Measurements from ENCODE around the gene INSC. TPM values are rescaled to one million over a fixed set of nuclear protein-coding genes. Genes with fewer than 3 reads are reported as not detected.

Gene INSC
- total RNA-seq, 1 experiment from 2014 or later = 1.0 TPM

DNA sequence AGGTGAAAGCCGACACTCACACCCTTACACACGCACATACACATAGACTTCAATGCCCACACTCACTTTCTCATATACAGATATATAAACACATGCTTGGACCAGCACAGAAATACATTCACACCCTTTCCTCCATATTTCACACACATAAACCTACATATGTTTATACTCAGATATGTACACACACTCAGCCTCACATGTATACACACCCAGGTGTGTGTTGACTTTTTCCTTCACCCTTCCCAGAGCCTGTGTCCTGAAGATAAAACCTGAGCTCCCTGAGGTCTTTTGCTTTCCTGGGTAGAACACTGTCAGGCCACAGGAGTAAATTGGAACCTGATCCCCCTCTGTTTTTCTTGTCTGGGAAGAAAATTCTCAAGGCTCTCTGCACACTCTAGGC, 62.8 kb downstream of the INSC start:
- ChIA-PET POLR2A (ENCODE audit: low non-redundant PET) (no interaction called here), CTCF (no interaction called here)
- BruUV-seq (replicated peaks) = no TSS peak
- DNase-seq (ENCODE audit: low spot score) = no peak
- TF ChIP-seq, protein P1, sequence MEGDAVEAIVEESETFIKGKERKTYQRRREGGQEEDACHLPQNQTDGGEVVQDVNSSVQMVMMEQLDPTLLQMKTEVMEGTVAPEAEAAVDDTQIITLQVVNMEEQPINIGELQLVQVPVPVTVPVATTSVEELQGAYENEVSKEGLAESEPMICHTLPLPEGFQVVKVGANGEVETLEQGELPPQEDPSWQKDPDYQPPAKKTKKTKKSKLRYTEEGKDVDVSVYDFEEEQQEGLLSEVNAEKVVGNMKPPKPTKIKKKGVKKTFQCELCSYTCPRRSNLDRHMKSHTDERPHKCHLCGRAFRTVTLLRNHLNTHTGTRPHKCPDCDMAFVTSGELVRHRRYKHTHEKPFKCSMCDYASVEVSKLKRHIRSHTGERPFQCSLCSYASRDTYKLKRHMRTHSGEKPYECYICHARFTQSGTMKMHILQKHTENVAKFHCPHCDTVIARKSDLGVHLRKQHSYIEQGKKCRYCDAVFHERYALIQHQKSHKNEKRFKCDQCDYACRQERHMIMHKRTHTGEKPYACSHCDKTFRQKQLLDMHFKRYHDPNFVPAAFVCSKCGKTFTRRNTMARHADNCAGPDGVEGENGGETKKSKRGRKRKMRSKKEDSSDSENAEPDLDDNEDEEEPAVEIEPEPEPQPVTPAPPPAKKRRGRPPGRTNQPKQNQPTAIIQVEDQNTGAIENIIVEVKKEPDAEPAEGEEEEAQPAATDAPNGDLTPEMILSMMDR (conservative IDR thresholded peaks at IDR 0.05; ENCODE audit: low read depth, low read length) = no peak
- TF ChIP-seq EZH2 (IDR thresholded peaks at IDR 0.05; ENCODE audit: borderline replicate concordance, low read depth, low read length, poor library complexity, severe bottlenecking) = no peak
- Histone ChIP-seq H3K4me1 (ENCODE audit: insufficient read depth, low read length, poor library complexity, severe bottlenecking) (no peaks in the 10 kb centered on the region), H3K27me3 (replicated peaks; ENCODE audit: insufficient read depth, low read depth, low read length, poor library complexity) (no peaks in the 10 kb centered on the region), H3K4me3 (ENCODE audit: low read depth, low read length, poor library complexity, severe bottlenecking) (no peak overlapping the region), H3K27ac (ENCODE audit: low read depth, low read length, poor library complexity, severe bottlenecking) (no peak overlapping the region), H3K9me3 (ENCODE audit: low read depth, low read length, poor library complexity, severe bottlenecking) (no peaks in the 10 kb centered on the region), H3K36me3 (ENCODE audit: insufficient read depth, low read length, poor library complexity, severe bottlenecking) (no peaks in the 10 kb centered on the region)
- intact Hi-C loops (cut with micrococcal nuclease; ENCODE audit: unreplicated experiment) = no loop called here

- Histone ChIP-seq H3K36me3 (ENCODE audit: insufficient read depth, low read length, poor library complexity, severe bottlenecking) (no peaks in the 10 kb centered on the region), H3K4me3 (ENCODE audit: low read depth, low read length, poor library complexity, severe bottlenecking) (no peak overlapping the region), H3K4me1 (ENCODE audit: insufficient read depth, low read length, poor library complexity, severe bottlenecking) (no peaks in the 10 kb centered on the region), H3K9me3 (ENCODE audit: low read depth, low read length, poor library complexity, severe bottlenecking) (no peaks in the 10 kb centered on the region), H3K27me3 (replicated peaks; ENCODE audit: insufficient read depth, low read depth, low read length, poor library complexity) (no peaks in the 10 kb centered on the region), H3K27ac (ENCODE audit: low read depth, low read length, poor library complexity, severe bottlenecking) (no peak overlapping the region)
- no TSS peak for BruUV-seq (replicated peaks)
- intact Hi-C loops (cut with micrococcal nuclease; ENCODE audit: unreplicated experiment) = no loop called here
- ChIA-PET POLR2A (ENCODE audit: low non-redundant PET) (no interaction called here), CTCF (no interaction called here)
- no peak for DNase-seq (ENCODE audit: low spot score)
- no peak for TF ChIP-seq EZH2 (IDR thresholded peaks at IDR 0.05; ENCODE audit: borderline replicate concordance, low read depth, low read length, poor library complexity, severe bottlenecking)
Measured at GRCh38 chr11:15178214-15178613, 63.5 kb downstream of the INSC start.

DNA sequence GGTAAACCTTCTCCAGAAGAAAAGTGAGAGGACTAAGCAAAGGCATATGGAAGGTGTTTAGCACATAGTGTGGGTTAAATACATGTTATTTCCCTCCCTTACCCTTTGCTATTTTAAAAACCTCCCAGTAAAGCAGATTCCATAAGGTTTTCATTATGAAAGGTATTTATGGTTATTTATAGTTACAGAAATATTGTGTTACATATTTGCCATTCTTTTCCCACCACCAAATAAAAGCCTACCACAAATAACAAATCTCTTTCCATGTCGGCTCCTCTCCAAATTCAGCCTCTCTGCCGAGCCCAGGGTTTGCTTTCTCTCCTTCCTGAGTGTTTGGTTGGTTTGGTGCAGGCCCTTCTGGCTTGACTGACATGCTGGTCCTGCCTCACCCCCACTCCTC, 64.4 kb downstream of the INSC start:
- ChIA-PET POLR2A (ENCODE audit: low non-redundant PET) (no interaction called here), CTCF (no interaction called here)
- no peaks in the 10 kb centered on the region for H3K4me1 ChIP-seq (ENCODE audit: insufficient read depth, low read length, poor library complexity, severe bottlenecking)
- no peak overlapping the region for H3K4me3 ChIP-seq (ENCODE audit: low read depth, low read length, poor library complexity, severe bottlenecking)
- no peaks in the 10 kb centered on the region for H3K36me3 ChIP-seq (ENCODE audit: insufficient read depth, low read length, poor library complexity, severe bottlenecking)
- H3K27ac ChIP-seq (ENCODE audit: low read depth, low read length, poor library complexity, severe bottlenecking) = no peak overlapping the region
- no TSS peak for BruUV-seq (replicated peaks)
- intact Hi-C loops (cut with micrococcal nuclease; ENCODE audit: unreplicated experiment) = no loop called here
- no peak for TF ChIP-seq EZH2 (IDR thresholded peaks at IDR 0.05; ENCODE audit: borderline replicate concordance, low read depth, low read length, poor library complexity, severe bottlenecking)
- TF ChIP-seq, protein P1 (conservative IDR thresholded peaks at IDR 0.05; ENCODE audit: low read depth, low read length) = no peak
- H3K9me3 ChIP-seq (ENCODE audit: low read depth, low read length, poor library complexity, severe bottlenecking) = no peaks in the 10 kb centered on the region
- H3K27me3 ChIP-seq (replicated peaks; ENCODE audit: insufficient read depth, low read depth, low read length, poor library complexity) = no peaks in the 10 kb centered on the region
- no peak for DNase-seq (ENCODE audit: low spot score)

- POLR2A ChIA-PET (ENCODE audit: low non-redundant PET) = no interaction called here
- H3K27ac ChIP-seq (ENCODE audit: low read depth, low read length, poor library complexity, severe bottlenecking) = no peak overlapping the region
- intact Hi-C loops (cut with micrococcal nuclease; ENCODE audit: unreplicated experiment) = no loop called here
- DNase-seq (ENCODE audit: low spot score) = no peak
- no peaks in the 10 kb centered on the region for H3K36me3 ChIP-seq (ENCODE audit: insufficient read depth, low read length, poor library complexity, severe bottlenecking)
- H3K27me3 ChIP-seq (replicated peaks; ENCODE audit: insufficient read depth, low read depth, low read length, poor library complexity) = no peaks in the 10 kb centered on the region
- no peaks in the 10 kb centered on the region for H3K9me3 ChIP-seq (ENCODE audit: low read depth, low read length, poor library complexity, severe bottlenecking)
- BruUV-seq (replicated peaks) = no TSS peak
- H3K4me1 ChIP-seq (ENCODE audit: insufficient read depth, low read length, poor library complexity, severe bottlenecking) = no peaks in the 10 kb centered on the region
- CTCF ChIA-PET = no interaction called here
- no peak overlapping the region for H3K4me3 ChIP-seq (ENCODE audit: low read depth, low read length, poor library complexity, severe bottlenecking)
- TF ChIP-seq, protein P1 (conservative IDR thresholded peaks at IDR 0.05; ENCODE audit: low read depth, low read length) = no peak
- TF ChIP-seq EZH2 (IDR thresholded peaks at IDR 0.05; ENCODE audit: borderline replicate concordance, low read depth, low read length, poor library complexity, severe bottlenecking) = no peak
Measured at GRCh38 chr11:15180212-15180792, 65.6 kb downstream of the INSC start.

All from A673 (cell line).